ENCODE data around the gene SAMD7.

SAMD7 gene

DNA sequence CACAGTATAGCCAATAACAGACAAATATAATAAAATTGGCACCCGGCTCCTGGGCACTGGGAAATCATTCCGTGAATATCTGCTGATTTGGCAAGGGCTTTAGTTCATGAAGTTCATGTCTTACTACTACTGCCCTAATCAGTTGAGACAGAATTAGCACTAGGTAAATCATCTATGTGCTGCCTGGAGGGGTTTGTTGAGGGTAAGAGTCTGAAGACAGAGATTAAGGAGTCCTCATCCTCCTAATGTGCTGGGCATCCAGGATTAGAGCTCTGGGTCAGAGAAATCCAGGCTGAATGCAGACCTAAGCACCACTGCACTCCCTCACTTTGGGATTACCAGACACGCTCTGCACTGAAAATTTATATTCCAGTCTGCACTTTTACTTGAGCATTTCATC, 2.0 kb downstream of the SAMD7 start:
- no peak for DNase-seq

GRCh38 chr3:169914321-169914720, 2.9 kb downstream of the SAMD7 start:
- DNase-seq = no peak

DNA sequence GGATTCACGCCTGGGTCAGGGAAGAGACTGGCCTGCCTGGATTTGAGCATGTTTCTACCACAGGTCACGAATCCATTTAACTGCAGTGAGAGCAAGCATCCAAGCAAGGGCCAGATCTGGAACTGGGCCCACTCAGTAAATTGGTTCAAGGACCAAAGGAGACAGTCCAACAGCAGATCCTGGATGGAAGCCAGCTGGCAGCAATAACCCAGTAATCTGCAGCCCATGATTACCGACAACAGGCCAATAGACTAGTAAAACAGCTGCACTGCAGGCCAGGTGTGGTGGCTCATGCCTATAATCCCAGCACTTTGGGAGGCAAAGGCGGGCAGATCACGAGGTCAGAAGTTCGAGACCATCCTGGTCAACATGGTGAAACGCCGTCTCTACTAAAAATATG, 11.8 kb downstream of the SAMD7 start:
- no peak for DNase-seq

GRCh38 chr3:169923831-169924230, 12.5 kb downstream of the SAMD7 start:
- DNase-seq = no peak

DNA sequence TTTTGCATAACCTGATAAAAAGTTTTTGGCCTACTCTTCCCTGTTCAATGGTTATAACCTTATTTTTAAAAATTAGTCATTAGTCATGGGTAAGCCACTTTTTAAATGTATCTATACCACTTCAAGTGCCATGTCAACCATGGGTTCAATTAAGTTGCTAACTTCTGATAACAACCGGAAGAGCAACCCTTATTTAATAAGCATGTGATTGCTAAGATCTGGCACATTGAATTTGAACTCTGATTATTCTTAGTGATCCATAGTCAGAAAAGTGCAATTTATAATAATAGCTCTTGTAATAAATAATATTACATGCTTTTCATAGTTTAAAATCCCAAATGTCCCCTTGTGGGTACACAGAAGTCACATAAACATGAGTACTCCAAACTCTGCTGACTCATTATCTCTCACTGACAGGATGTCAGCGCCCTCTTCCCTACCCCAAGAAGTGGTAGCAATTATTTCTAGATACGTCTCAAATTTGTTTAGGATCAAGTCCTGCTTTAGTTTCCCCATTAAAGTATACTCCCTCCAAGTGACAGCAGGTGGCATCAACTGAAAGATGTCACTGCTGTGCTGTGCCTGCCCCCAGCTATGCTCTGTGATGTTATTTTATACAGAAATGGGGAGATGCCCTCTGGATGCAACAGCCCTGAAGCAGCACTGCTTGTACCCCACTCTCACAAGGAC, 18.6 kb downstream of the SAMD7 start:
- peak in 1 of 2 donors; percentile 51 for DNase-seq

- DNase-seq = no peak
Measured at GRCh38 chr3:169930843-169931242, 19.5 kb downstream of the SAMD7 start.

GRCh38 chr3:169931747-169932520, 20.6 kb downstream of the SAMD7 start:
- DNase-seq = no peak

- DNase-seq = no peak
Measured at GRCh38 chr3:169939320-169939719, 27.9 kb downstream of the SAMD7 start.

- DNase-seq = no peak
Measured at GRCh38 chr3:169939751-169940150, 28.4 kb downstream of the SAMD7 start.

- no peak for DNase-seq
Measured at GRCh38 chr3:169940470-169941181, 29.3 kb downstream of the SAMD7 start.

- DNase-seq = peak; percentile 14 to 81
Measured at GRCh38 chr3:169945313-169945712, 33.9 kb downstream of the SAMD7 start.

DNA sequence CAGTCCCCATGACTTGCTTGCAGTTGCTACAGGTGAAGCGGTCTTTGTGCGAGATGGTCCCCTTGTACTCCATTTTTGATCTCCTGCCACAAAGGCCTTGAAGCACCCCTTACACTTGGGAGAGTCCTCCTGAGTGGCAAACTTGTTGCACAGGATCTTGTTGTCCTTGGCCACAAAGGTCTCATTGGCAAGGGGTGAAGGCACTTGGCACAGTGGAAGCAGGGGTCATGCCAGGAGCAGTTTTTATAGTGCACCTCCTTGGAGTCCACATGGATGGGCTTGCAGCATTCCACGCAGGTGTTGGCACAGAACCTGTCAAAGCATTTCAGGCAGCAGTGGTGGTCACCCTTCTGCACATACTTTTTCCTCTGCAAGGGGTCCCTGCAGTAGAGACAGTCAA, 35.0 kb downstream of the SAMD7 start:
- no peak for DNase-seq

DNA sequence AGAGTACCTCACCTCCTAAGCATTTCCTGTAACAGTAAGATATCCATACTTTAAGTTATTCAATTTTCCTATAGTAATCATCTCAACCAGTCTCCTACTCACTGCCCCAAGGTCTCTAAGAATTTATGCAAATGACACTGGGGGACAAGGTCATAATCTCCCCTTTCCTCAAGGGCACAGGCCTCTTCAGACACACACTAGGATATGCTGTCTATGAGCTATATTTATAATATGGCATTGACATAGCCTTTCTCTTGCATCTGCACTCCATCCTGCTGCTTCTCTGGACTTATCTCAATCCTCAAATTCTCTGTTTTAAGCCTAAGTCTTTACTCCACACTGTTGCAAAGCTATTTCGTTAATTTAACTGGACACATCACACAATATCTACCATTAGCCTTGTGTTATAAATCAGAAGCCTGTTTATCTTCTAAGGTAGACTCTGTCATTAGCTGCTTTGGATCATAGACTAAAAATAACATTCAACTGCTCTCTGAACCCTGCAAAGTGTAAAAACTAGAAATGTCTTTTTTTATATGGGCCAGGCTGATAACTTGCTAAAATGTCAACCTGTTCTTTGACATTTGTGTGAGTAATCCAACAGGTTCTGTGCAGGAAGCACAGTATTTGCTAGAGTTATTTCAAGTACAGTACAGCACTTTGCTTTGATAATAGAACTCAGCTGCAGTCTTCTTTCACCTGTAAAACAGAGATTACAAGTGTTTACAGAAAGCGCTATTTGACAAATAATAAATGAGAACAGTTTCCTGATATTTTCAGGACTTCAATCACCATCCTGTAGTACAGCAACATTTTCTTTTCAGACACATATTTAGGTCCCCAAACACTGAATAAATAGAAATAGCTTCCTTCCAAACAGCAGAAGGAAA, 37.4 kb downstream of the SAMD7 start:
- DNase-seq = no peak

DNA sequence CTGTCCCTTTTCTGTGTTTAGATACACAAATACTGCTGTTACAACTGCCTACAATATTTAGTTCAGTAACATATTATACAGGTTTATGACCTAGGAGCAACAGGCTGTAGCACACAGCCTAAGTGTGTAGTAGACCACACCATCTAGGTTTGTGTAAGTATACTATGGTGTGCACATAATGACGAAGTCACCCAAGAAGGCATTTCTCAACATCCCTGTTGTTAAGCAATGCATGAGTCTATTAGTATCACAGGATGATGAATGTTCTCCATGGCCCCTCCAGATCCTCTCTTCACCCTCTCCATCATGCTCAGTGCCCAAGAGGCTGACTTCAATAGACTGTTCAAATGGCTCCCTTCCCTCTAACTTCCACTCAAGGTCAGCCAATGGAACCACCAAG, 40.7 kb downstream of the SAMD7 start:
- no peak for DNase-seq

DNA sequence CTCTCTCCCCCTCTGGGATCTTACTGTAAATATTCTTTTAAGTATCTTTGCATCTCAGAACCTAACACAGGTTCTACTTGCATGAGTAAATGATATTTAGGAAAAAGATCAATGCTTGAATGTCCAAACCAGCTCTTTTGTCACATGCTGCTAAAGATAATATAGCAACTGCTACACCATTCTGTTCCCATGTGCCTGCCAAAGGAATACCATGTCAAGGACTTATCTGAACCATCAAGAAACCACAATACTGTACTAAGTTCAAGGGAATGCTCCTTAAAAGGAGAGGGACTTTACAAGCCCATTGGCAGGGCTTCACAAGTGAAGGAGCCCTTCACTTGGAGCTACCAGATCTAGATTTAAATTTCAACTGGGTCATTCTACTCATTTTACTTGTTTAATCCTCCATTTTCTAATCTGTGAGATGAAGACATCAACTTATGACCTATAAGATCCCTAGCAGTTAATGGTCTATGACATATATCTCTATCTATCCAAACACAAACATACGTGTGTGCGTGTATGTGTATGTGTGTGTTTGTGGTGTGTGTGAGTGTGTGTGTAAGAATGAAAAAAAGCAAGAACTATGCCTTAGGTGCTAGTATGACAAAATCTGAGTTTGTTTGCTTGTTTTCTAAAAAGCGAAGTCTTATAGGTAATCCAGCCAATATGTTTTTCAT, 42.2 kb downstream of the SAMD7 start:
- DNase-seq = no peak

DNA sequence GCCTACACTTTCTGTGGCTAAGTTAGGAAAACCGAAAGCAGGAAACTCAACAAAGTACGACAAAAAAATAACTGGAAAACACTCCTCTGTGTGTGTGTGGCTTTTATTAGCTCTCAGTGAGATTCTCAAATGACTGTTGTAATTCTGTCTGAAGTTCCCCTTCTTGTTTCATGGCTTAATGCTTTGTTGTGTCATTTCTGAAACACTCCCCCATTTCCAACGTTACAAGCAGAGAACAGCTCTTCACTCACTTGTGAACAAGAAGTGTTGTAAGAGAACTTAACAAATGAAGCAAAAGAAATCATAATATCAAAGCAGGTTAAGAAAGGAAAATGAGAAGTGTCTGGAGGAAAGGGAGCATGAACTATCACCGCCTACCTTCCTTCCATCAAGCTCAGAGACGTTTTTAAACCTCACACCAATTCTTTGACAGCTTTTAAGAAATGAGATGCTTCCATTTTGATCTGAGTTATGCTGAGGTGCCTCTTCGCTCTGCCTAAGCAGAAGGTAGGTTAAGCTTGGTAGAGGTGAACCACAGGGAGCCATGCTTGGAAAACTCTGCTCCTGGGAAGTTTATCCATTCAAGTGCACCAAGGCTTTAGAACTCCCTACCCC, 42.9 kb downstream of the SAMD7 start:
- peak in 1 of 2 donors; percentile 10 for DNase-seq

DNA sequence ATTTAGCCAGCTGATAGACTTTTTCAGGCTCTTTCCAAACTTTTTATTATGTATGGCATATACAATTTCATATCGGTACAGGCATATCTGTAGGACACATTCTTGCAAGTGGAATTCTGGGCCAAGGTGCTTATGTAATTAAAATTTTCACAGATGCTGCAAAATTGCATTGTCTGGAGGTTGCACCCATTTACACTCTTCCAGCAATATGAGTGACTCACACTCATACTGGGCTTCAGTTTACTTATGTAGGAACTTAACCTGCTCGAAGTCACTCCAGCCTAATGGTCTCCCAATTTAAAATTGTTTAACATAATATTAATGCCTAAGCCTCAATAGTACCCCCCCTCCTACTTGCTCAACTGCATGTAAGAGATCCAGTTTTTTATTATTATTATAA, 44.0 kb downstream of the SAMD7 start:
- no peak for DNase-seq

DNA sequence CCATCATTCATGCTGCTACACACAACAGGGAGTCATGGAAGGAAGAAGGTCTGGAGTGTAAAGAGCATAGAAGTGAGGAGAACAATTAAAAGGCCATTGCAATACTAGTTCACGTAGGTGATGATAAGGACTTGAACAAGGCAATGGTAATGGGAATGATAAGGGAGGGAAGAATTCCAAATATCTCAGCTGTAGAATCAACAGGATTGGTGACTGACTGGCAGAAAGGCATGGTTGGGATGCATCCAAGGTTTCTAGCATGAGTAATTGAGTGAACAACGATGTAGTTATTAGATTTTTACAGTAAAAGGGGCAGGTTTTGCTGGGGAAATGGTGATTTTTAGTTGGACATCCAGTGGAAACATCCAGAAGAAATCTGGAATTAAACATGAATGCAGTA, 52.8 kb downstream of the SAMD7 start:
- DNase-seq = no peak

- DNase-seq = no peak
Measured at GRCh38 chr3:169965562-169966427, 54.4 kb downstream of the SAMD7 start.

GRCh38 chr3:169966428-169966950, 55.1 kb downstream of the SAMD7 start, which contains the start of gene SEC62:
TSS of gene SEC62 (plus strand) at chr3:169966807. CDS start at chr3:169966823, 16 bp downstream.
- DNase-seq = peak; percentile 81 to 90

Measured in bone marrow (tissue), 2 donors.